ENCODE data around the gene ETF1. TPM values are rescaled to one million over a fixed set of nuclear protein-coding genes. Genes with fewer than 3 reads are reported as not detected.

Gene ETF1
- total and polyA plus RNA-seq, 2 donors (not counting 1 experiment from before 2014, with no cell fraction given): 10.2 to 50.5 TPM

DNA sequence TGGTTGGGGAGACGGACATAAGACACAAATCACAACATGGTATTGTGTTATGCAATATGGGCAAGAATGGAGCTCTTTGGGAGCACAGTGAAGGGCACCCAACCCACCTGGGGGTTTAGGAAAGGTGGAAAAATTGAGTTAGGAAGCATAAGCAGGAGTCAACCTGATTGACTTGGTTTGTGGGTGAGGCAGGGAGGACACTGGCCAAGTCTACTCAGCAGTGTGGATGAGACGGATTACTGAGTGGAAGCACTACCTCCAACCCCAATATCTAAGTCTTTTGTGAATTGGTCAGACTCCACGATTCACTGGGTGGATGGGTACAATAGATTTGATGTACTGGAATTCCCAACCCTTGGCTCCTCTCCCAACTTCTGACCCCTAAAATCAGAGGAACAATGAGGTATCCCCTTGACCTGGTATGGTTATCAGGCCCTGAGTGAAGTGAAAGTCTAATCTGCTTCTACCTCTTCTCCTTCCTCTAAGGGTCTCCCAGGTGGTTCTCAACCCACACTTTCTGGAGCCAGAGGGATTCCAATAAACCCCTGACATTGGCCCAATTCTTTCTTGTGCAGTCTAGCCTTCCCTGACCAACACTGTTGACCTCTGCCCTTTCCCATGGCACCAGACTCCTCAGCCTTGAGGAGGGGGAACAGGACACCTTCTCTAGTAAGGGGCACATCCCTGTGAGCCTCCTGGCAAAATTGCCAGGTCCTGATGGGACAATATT, 72.5 kb downstream of the ETF1 start:
- Histone ChIP-seq H3K27ac (ENCODE audit: low read length in 2 of 2) (no peak overlapping the region), H3K79me2 (ENCODE audit: control insufficient read depth, insufficient read depth, low read length) (peaks cover 3% of the 10 kb centered on the region), H3K4me1 (ENCODE audit: control insufficient read depth in 2 of 2, insufficient read depth in 2 of 2, low read length in 2 of 2) (peaks cover 16 to 17% of the 10 kb centered on the region in 2 donors), H2AFZ (ENCODE audit: insufficient read depth, low read depth, low read length, poor library complexity, severe bottlenecking) (no peak overlapping the region), H3K4me3 (ENCODE audit: control extremely low read depth in 1 of 5, extremely low read depth in 1 of 5, insufficient read depth in 1 of 5, low read depth in 2 of 5, low read length in 4 of 5) (no peak overlapping the region), H3K4me2 (replicated peaks; ENCODE audit: low read depth, low read length, poor library complexity, severe bottlenecking) (no peak overlapping the region), H4K20me1 (ENCODE audit: control insufficient read depth, insufficient read depth, low read length, poor library complexity, severe bottlenecking) (peaks cover 25% of the 10 kb centered on the region), H3K36me3 (replicated peaks in 1 of 2; ENCODE audit: control extremely low read depth in 1 of 2, control insufficient read depth in 1 of 2, extremely low read depth in 1 of 2, insufficient read depth in 2 of 2, low read length in 1 of 2) (peaks cover 0 to 2% of the 10 kb centered on the region in 2 experiments), H3K9me3 (ENCODE audit: control extremely low read depth in 1 of 3, control insufficient read depth in 2 of 3, insufficient read depth in 1 of 3, low read length in 2 of 3) (no peaks in the 10 kb centered on the region), H3K9ac (ENCODE audit: low read length) (no peak overlapping the region), H3K27me3 (replicated peaks in 1 of 4; ENCODE audit: control extremely low read depth in 1 of 4, control insufficient read depth in 3 of 4, insufficient read depth in 4 of 4, low read length in 3 of 4) (no peaks in the 10 kb centered on the region)
- WGBS (ENCODE audit: insufficient coverage): 100% methylated on average over 1 of the region's 3 CpGs
- Mint-ChIP-seq H3K27me3 (peaks cover 5% of the 10 kb centered on the region), H3K9me3 (ENCODE audit: insufficient read depth) (no peaks in the 10 kb centered on the region), H3K27ac (no peak overlapping the region), H3K4me3 (no peak overlapping the region), H3K4me1 (peaks cover 26% of the 10 kb centered on the region)
- POLR2A ChIA-PET: no interaction called here
- CTCF ChIA-PET: no interaction called here
- intact Hi-C loops (cut with micrococcal nuclease): no loop called here
- no peak for ATAC-seq (ENCODE audit: low read depth)
- no peak for DNase-seq
- TF ChIP-seq, protein P1, sequence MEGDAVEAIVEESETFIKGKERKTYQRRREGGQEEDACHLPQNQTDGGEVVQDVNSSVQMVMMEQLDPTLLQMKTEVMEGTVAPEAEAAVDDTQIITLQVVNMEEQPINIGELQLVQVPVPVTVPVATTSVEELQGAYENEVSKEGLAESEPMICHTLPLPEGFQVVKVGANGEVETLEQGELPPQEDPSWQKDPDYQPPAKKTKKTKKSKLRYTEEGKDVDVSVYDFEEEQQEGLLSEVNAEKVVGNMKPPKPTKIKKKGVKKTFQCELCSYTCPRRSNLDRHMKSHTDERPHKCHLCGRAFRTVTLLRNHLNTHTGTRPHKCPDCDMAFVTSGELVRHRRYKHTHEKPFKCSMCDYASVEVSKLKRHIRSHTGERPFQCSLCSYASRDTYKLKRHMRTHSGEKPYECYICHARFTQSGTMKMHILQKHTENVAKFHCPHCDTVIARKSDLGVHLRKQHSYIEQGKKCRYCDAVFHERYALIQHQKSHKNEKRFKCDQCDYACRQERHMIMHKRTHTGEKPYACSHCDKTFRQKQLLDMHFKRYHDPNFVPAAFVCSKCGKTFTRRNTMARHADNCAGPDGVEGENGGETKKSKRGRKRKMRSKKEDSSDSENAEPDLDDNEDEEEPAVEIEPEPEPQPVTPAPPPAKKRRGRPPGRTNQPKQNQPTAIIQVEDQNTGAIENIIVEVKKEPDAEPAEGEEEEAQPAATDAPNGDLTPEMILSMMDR (IDR thresholded peaks at IDR 0.05): no peak

DNA sequence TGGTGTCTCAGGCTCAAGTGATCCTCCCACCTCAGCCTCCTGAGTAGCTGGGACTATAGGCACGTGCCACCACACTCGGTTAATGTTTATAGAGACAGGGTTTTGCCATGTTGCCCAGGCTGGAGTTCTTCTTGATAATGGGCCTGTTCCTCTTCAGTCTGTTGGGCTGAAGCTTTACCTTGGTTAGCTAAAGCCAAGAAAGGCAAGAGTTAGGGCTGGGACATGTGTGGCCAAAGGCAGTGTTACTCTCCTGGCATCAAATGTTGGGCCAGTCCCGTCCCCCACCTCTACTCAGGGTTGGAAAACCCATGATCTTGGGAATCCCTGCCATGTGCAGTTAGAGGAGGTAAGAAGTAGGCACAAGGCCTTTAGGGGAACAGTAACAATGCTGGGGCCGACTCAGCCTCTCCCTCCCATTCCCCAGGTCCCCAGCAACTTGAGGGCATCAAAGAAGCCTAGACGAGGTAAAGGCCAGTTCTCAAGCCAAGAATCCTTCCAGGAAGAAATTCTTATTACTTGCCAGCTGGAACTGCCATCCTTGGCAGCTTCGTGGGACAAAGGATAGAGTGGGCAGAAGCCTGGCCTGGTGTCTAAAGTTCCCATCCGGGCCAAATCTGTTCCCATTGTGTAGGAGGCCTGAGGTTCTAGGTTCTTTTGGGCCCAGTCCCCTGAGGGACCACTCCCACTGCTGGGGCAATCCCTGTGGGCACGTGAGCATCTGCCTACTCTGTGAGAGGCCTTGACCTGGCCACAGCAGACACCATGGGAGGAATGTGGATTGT, 73.3 kb downstream of the ETF1 start:
- Histone ChIP-seq H3K4me3 (ENCODE audit: control extremely low read depth in 1 of 5, extremely low read depth in 1 of 5, insufficient read depth in 1 of 5, low read depth in 2 of 5, low read length in 4 of 5) (no peak overlapping the region), H3K27me3 (replicated peaks in 1 of 4; ENCODE audit: control extremely low read depth in 1 of 4, control insufficient read depth in 3 of 4, insufficient read depth in 4 of 4, low read length in 3 of 4) (no peaks in the 10 kb centered on the region), H3K4me1 (ENCODE audit: control insufficient read depth in 2 of 2, insufficient read depth in 2 of 2, low read length in 2 of 2) (peaks cover 16 to 17% of the 10 kb centered on the region in 2 donors), H4K20me1 (ENCODE audit: control insufficient read depth, insufficient read depth, low read length, poor library complexity, severe bottlenecking) (peaks cover 25% of the 10 kb centered on the region), H3K36me3 (replicated peaks in 1 of 2; ENCODE audit: control extremely low read depth in 1 of 2, control insufficient read depth in 1 of 2, extremely low read depth in 1 of 2, insufficient read depth in 2 of 2, low read length in 1 of 2) (peaks cover 0 to 2% of the 10 kb centered on the region in 2 experiments), H3K27ac (ENCODE audit: low read length in 2 of 2) (no peak overlapping the region), H3K4me2 (replicated peaks; ENCODE audit: low read depth, low read length, poor library complexity, severe bottlenecking) (no peak overlapping the region), H3K9me3 (ENCODE audit: control extremely low read depth in 1 of 3, control insufficient read depth in 2 of 3, insufficient read depth in 1 of 3, low read length in 2 of 3) (no peaks in the 10 kb centered on the region), H3K9ac (ENCODE audit: low read length) (no peak overlapping the region), H2AFZ (ENCODE audit: insufficient read depth, low read depth, low read length, poor library complexity, severe bottlenecking) (no peak overlapping the region), H3K79me2 (ENCODE audit: control insufficient read depth, insufficient read depth, low read length) (peaks cover 3% of the 10 kb centered on the region)
- H3K27me3 Mint-ChIP-seq: no peaks in the 10 kb centered on the region
- peaks cover 27% of the 10 kb centered on the region for H3K4me1 Mint-ChIP-seq
- H3K27ac Mint-ChIP-seq: no peak overlapping the region
- no peaks in the 10 kb centered on the region for H3K9me3 Mint-ChIP-seq (ENCODE audit: insufficient read depth)
- DNase-seq (peak; percentile 36), ATAC-seq (ENCODE audit: low read depth) (no peak)
- TF ChIP-seq, protein P1 (IDR thresholded peaks at IDR 0.05): no peak
- TF ChIP-seq EZH2 (IDR thresholded peaks at IDR 0.05; ENCODE audit: borderline replicate concordance, insufficient read depth, low read depth, low read length, poor library complexity, severe bottlenecking): no peak
- H3K4me3 Mint-ChIP-seq: no peak overlapping the region
- ChIA-PET CTCF (interaction anchor here (1.2 kb wide), 1 partner anchor 34 kb away, joined by 3 read pairs; no protein-coding TSS in a partner anchor), POLR2A (no interaction called here)
- 92% methylated on average over 6 of the region's 8 CpGs for WGBS (ENCODE audit: insufficient coverage)
- intact Hi-C loops (cut with micrococcal nuclease): loop anchor here (10.0 kb wide), 1 partner anchor 935 kb away; the partner anchor contains the start of gene SPATA24

Measured in B cell (primary cell).